ENCODE results near the gene FCRL1. TPM values are rescaled to one million over a fixed set of nuclear protein-coding genes. Genes with fewer than 3 reads are reported as not detected.

Gene FCRL1
- total RNA-seq, 3 donors from 2014 or later, result 0.32 TPM; not detected in 2

DNA sequence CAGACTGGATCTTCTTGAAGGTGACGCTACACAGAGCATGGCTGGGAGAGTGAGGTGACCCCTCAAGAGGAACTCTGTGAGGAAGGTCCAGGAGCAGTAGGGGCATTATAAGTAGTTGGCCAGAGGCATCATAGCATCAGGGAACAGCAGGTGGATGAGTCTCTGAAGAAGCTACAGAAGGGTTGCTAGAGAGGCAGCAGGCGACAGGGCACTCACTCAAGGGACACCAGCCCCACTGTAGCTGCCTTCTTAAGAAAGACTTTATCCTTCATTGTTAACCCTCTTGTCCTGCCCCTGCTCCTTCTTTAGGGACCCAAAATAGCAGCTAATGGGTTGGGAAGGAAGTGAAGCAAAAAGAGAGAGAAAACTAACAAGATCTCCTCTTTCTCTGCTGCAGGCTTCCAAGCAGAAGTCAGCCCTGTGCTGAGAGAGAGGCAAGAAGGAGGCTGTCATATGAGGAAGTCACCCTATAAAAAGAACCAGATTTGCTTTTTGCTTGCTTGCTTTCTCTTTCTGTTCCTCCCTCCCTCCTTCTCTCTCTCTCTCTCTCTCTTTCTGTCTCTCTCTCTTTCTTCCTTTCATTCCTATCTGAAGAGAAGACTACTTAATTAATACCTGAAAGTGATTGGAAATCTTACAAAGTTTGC, 29.4 kb upstream of the FCRL1 start:
- Histone ChIP-seq H3K4me1 (no peaks in the 10 kb centered on the region), H3K36me3 (no peaks in the 10 kb centered on the region), H3K9me3 (no peaks in the 10 kb centered on the region), H3K27ac (no peak overlapping the region), H3K4me3 (no peak overlapping the region), H3K27me3 (no peaks in the 10 kb centered on the region)
- no peak for DNase-seq (ENCODE audit: low spot score in 2 of 2)
- intact Hi-C loops (cut with DNase I; ENCODE audit: low total_unique reads), result no loop called here
- no peak for TF ChIP-seq POLR2AphosphoS5 (IDR thresholded peaks at IDR 0.05)
- no peak for TF ChIP-seq POLR2A (IDR thresholded peaks at IDR 0.05)
- TF ChIP-seq, protein P1, sequence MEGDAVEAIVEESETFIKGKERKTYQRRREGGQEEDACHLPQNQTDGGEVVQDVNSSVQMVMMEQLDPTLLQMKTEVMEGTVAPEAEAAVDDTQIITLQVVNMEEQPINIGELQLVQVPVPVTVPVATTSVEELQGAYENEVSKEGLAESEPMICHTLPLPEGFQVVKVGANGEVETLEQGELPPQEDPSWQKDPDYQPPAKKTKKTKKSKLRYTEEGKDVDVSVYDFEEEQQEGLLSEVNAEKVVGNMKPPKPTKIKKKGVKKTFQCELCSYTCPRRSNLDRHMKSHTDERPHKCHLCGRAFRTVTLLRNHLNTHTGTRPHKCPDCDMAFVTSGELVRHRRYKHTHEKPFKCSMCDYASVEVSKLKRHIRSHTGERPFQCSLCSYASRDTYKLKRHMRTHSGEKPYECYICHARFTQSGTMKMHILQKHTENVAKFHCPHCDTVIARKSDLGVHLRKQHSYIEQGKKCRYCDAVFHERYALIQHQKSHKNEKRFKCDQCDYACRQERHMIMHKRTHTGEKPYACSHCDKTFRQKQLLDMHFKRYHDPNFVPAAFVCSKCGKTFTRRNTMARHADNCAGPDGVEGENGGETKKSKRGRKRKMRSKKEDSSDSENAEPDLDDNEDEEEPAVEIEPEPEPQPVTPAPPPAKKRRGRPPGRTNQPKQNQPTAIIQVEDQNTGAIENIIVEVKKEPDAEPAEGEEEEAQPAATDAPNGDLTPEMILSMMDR (IDR thresholded peaks at IDR 0.05), result no peak

DNA sequence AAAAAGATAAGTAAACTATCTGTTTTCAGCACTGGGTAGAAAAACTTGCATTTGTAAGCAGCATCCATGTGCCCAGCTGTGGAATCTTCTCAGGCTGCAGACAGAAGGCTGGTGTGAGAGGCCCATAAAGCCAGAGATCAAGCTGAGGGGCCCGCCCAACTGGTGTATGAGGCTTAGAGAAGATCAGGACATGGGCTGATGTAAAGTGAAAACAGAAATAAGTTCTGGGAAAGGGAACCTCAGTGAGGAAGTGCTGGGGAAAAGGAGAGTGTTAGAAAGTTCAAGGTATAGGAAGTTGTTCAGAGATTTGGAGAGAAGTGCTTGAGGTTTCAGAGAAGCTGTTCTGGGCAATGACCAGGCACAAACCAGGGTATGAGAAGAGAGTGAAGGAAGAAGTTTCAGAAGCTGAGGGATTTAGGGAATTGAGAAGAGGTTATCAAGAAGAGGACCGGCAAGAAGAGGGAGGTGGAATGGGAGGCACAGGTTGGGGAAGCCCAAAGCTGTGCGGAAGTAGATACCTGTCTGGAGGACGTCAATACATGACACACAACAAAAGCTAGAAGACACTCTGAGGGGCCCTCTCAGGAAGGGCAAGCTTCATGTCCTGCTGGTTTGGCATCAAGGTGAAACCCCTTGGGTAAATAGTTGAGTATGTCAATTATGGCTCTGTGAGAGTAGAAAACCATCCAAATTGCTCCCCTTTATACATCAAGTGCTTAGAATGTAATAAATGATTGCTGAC, 24.3 kb upstream of the FCRL1 start:
- Histone ChIP-seq H3K9me3 (no peaks in the 10 kb centered on the region), H3K4me1 (no peaks in the 10 kb centered on the region), H3K27ac (no peak overlapping the region), H3K36me3 (no peaks in the 10 kb centered on the region), H3K27me3 (no peaks in the 10 kb centered on the region), H3K4me3 (no peak overlapping the region)
- no peak for DNase-seq (ENCODE audit: low spot score in 2 of 2)
- intact Hi-C loops (cut with DNase I; ENCODE audit: low total_unique reads), result no loop called here
- TF ChIP-seq POLR2AphosphoS5 (IDR thresholded peaks at IDR 0.05), result no peak
- TF ChIP-seq, protein P1 (IDR thresholded peaks at IDR 0.05), result no peak
- TF ChIP-seq POLR2A (IDR thresholded peaks at IDR 0.05), result no peak

DNA sequence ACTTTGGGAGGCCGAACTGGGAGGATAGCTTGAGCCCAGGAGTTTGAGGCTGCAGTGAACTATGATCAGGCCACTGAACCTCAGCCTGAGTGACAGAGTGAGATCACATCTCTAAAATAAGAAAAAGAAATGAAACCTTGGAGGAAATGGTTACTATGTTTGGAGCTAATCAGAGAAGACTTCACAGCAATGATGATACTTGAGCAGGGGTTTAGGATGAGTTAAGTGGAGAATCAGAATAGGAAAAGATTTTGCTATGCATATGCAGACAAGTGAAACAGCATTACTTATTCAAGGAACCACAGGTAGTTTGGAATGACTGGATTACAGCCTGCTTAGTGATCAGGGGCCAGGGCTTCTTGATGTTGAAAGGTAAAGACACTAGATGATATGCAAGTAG, 23.0 kb upstream of the FCRL1 start:
- Histone ChIP-seq H3K36me3 (no peaks in the 10 kb centered on the region), H3K4me1 (no peaks in the 10 kb centered on the region), H3K27ac (no peak overlapping the region), H3K9me3 (no peaks in the 10 kb centered on the region), H3K4me3 (no peak overlapping the region), H3K27me3 (no peaks in the 10 kb centered on the region)
- no peak for DNase-seq (ENCODE audit: low spot score in 2 of 2)
- intact Hi-C loops (cut with DNase I; ENCODE audit: low total_unique reads), result no loop called here
- TF ChIP-seq POLR2AphosphoS5 (IDR thresholded peaks at IDR 0.05) (no peak), POLR2A (IDR thresholded peaks at IDR 0.05) (no peak)
- TF ChIP-seq, protein P1 (IDR thresholded peaks at IDR 0.05), result no peak

DNA sequence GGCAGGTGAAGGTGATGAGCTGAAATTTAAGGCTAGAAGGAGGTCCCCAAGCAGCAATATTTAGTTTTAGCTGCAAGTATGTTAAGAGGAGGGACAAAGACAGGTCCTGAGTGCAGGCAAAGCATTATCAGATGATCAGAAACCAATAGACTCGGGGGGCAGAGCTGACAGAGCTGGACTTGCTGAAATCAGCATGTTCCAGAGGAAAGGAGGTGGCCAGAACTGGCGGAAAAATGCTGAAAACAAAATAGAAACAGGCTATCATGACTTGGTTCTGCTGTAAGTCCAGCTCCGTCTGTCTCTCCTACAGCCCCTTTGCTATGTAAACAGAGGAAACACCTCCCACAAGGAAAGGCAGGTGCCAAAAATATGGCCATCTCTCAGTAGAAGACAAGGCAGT, 21.8 kb upstream of the FCRL1 start, which contains the start of gene CD5L:
Gene CD5L, minus strand, starts transcription at position 101 of the 400 bp plus-strand sequence. CDS start 107 bp downstream, outside the sequence.
- intact Hi-C loops (cut with DNase I; ENCODE audit: low total_unique reads), result no loop called here
- H3K27me3 ChIP-seq, result no peaks in the 10 kb centered on the region
- H3K4me3 ChIP-seq, result no peak within 1 kb of the TSS
- H3K27ac ChIP-seq, result no peak within 1 kb of the TSS
- no peaks in the 10 kb centered on the region for H3K36me3 ChIP-seq
- no peaks in the 10 kb centered on the region for H3K9me3 ChIP-seq
- no peak for DNase-seq (ENCODE audit: low spot score in 2 of 2)
- TF ChIP-seq, protein P1 (IDR thresholded peaks at IDR 0.05), result no peak
- no peak for TF ChIP-seq POLR2A (IDR thresholded peaks at IDR 0.05)
- no peak for TF ChIP-seq POLR2AphosphoS5 (IDR thresholded peaks at IDR 0.05)
- H3K4me1 ChIP-seq, result no peaks in the 10 kb centered on the region

DNA sequence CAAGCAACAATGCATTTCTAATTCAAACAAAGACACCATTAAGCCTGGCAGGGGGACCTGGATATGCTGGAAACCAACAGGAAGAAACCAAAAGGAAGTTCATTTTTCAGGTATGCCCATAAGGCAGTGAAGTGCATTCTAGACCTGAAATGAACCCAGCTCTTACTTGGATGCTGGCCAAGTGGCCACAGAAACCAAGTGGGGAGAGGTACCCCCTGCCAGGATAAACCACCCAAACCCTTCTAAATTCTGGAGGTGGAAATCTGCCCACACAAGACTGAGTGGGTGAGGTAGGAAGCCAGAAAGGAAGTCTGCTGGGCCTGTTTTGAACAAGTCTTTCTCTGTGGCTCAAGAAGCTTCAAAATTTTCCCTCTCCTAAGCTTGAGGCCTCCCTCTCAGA, 19.0 kb upstream of the FCRL1 start:
- intact Hi-C loops (cut with DNase I; ENCODE audit: low total_unique reads), result no loop called here
- H3K36me3 ChIP-seq, result no peaks in the 10 kb centered on the region
- DNase-seq (ENCODE audit: low spot score in 2 of 2), result no peak
- H3K9me3 ChIP-seq, result no peaks in the 10 kb centered on the region
- no peaks in the 10 kb centered on the region for H3K4me1 ChIP-seq
- H3K27me3 ChIP-seq, result peaks cover 0 to 5% of the 10 kb centered on the region in 2 donors
- no peak overlapping the region for H3K4me3 ChIP-seq
- H3K27ac ChIP-seq, result no peak overlapping the region
- TF ChIP-seq POLR2AphosphoS5 (IDR thresholded peaks at IDR 0.05) (no peak), POLR2A (IDR thresholded peaks at IDR 0.05) (no peak)
- TF ChIP-seq, protein P1 (IDR thresholded peaks at IDR 0.05), result no peak

Data from breast epithelium (tissue), 4 donors.